IPS-11a (cell line): ENCODE measurements around the gene AP1M2.
"Not testable (repeated sequence)": the region's sequence is repeated elsewhere in the genome, so short reads cannot be mapped to it uniquely, and the experiment has no call there.

Source experiments
- H3K4me3 ChIP-seq: one replicate; pipeline ENCODE4 v1.5.1; 2013; ENCODE audit warnings: low read depth, low read length, control low read depth

Gene AP1M2

DNA sequence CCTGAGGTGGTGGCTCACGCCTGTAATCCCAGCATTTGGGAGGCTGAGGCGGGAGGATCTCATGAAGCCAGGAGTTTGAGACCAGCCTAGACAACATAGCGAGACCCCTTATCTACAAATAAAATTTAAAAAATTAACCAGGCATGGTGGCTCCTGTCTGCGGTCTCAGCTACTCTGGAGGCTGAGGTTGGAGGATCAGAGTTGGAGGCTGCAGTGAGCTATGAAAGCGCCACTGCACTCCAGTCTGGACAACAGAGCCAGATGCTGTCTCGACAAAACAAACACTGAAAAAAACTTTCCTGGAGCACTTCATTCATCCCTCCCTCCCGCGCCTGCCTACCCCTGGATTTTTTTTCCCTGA is 44.1 kb downstream of the AP1M2 start:
- H3K4me3 ChIP-seq, result no peak overlapping the region

DNA sequence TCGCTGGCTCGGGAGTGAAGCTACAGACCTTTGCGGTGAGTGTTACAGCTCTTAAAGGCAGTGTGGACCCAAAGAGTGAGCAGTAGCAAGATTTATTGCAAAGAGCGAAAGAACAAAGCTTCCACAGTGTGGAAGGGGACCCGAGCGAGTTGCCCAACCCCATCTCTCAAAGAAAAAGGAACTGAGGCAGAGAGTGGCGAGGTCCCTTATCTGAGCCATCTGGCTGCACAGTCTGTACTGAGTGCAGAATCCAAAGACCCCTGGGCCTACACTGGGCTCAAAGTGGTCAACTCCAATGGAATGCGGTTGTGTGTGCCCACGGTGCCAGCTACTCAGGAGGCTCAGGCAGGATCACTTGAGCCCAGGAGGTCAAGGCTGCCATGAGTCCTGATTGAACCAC is 48.1 kb downstream of the AP1M2 start:
- not testable (repeated sequence) for H3K4me3 ChIP-seq

DNA sequence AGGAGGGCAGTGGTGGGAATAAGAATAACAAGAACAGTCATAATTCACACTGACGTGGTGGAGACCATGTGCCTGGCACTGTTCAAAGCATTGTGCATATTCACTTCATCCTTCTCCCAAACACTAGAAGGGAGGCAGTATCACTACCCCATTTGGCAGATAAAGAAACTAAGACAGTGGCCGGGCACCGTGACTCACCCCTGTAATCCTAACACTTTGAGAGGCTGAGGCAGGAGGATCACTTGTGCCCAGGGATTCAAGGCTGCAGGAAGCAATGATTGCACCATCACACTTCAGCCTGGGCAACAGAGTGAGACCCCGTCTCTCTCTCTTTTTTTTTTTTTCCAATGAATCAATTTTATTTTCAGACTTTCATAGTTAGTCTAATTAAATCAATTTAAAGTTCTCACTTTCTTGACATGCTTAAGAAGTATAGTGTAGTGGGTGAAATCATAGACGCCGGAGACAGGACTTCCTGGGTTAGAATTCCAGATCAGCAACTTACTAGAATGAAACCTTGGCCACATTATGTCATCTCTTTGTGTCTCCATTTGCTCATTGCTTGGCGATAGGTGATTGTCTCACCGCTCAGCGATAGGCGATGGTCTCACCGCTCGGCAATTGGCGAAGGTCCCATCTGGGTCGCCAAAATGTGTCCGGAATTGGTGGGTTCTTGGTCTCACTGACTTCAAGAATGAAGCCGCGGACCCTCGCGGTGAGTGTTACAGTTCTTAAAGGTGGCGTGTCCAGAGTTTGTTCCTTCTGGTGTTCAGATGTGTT is 48.7 kb downstream of the AP1M2 start:
- no peak overlapping the region for H3K4me3 ChIP-seq

DNA sequence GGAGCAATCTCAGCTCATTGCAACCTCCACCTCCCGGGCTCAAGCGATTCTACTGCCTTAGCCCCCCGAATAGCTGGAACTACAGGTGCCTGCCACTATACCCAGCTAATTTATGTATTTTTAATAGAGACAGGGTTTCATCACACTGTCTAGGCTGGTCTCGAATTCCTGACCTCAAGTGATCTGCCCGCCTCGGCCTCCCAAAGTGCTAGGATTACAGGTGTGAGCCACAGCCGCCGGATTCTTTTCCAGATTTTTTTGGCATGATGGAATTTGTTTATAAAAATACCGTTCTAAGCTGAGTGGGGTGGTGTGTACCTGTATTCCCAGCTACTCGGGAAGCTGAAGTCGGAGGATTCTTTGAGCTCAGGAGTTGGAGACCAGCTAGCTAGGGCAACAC is 49.4 kb downstream of the AP1M2 start:
- no peak overlapping the region for H3K4me3 ChIP-seq

DNA sequence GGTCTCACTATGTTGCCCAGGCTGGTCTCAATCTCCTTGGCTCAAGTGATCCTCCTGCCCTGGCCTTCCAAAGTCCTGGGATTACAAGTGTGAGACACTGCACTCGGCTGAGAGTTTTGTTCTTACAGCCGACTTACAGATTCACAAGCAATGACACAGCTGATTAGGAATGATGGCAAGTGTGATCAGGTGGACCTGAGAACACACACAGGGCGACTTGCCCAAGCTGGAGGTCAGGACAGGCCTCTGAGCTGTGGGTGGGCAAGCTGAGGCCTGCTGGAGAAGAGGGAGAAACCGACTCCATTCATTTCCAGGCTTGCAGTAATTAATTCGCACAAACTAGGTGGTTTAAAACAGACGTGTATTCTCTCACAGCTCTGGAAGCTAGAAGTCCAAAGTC is 51.5 kb downstream of the AP1M2 start:
- no peak overlapping the region for H3K4me3 ChIP-seq

DNA sequence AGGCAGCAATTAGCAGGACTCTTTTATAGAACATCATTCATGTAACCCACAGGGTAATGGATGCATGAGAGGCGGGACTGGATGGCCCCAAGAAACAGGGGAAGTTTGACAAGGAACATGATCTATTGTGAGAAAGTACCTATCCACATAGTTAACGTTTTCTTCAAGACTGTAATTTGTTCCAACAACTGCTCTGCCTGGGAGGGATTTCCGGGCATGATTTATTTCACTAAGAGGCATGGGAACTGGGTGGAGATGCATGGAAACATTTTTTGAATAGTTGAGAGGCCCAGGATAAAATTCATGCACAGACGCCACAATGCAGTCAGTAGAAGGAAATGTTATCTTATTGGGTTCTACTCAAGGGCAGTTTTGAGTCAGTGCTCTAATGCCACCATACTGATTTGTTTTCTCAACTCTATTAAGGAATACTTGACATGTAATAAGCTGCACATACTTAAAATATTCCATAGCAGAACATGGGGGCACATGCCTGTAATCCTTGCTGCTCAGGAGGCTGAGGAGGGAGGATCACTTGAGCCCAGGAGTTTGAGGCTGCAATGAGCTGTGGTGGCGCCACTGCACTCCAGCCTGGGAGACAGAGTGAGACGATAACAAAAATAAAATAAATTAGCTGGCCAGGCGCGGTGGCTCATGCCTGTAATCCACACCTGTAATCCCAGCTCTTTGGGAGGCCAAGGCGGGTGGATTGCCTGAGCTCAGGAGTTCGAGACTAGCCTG is 53.3 kb downstream of the AP1M2 start:
- H3K4me3 ChIP-seq, result no peak overlapping the region

DNA sequence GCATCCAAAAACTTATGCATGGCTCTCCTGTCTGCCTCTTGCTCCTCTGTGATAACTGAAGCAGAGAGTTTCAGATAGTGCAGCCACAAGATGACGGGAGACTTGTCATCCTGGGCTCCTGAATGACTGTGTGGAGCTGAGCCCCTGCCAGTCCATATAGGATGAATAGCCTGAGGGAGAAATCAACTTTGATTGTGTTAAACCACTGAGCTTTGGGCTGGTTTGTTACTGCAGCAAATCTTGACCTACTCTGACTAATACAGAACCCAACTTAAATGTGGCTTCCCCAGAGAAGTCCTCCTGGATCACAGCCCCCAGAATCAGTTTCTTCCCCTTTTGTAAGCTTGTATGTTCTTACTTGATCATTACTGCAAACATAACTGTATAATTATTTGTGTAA is 54.7 kb downstream of the AP1M2 start:
- no peak overlapping the region for H3K4me3 ChIP-seq

DNA sequence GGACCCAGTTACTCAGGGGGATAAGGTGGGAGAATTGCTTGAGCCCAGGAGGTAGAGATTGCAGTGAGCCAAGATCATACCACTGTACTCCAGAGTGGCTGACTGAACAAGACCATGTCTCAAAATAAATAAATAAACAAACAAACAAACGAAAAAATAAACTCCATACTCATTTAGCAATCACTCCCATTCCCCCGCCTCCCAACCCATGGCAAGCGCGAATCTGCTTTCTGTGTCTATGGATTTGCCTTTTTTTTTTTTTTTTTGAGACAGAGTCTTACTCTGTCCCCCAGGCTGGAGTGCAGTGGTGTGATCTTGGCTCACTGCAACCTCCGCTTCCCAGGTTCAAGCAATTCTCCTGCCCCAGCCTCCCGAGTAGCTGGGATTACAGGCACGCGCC is 60.2 kb downstream of the AP1M2 start:
- not testable (repeated sequence) for H3K4me3 ChIP-seq

DNA sequence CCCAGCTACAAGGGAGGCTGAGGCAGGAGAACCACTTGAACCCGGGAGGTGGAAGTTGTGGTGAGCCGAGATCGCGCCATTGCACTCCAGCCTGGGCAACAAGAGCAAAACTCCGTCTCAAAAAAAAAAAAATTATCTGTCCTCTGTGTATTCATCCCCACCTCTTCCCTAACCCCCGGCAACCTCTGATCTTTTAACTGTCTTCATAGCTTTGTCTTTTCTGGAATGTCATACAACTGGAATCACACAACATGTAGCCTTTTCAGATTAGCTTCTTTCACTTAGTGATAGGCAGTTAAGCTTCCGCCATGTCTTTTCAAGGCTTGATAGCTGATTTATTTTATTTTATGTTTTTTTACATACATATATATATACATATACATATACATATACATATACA is 61.5 kb downstream of the AP1M2 start:
- H3K4me3 ChIP-seq, result no peak overlapping the region

DNA sequence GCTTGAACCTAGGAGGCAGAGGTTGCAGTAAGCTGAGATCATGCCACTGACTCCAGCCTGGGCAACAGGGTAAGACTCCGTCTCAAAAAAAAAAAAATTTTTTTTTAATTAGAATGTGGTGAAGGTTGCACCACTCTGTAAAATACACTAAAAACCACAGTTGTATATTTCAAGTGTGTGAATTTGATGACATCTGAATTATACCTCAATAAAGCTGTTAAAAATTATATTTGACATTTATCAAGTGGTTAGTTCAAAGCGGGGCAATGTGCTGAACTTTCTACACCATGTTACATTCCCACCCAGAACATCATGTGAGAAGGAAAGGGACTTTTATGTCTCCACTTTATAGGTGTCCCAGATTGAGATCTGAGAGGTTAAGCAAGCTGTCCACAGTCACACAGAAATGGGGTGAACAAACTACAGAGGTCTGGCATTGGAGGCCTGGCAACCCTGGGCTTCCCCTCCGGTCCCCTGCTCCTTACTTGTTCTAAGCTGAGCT is 63.9 kb downstream of the AP1M2 start:
- H3K4me3 ChIP-seq, result no peak overlapping the region
